C4-2B (cell line): ENCODE results near the gene POLE3.

Source experiments
- CTCF ChIP-seq: fragments of 450-650 bp; conservative IDR thresholded peaks from 2 replicates; pipeline ENCODE4 v1.5.1; 2017; ENCODE audit warnings: mild to moderate bottlenecking
- ZFX ChIP-seq: fragments of 450-650 bp; IDR thresholded peaks from 2 replicates; pipeline ENCODE4 v1.6.1; 2017

GRCh38 chr9:113381909-113382411 lies 28.5 kb downstream of the POLE3 start:
- TF ChIP-seq CTCF (no peak), ZFX (no peak)
